Measurements from ENCODE around the gene MMP28.

DNA sequence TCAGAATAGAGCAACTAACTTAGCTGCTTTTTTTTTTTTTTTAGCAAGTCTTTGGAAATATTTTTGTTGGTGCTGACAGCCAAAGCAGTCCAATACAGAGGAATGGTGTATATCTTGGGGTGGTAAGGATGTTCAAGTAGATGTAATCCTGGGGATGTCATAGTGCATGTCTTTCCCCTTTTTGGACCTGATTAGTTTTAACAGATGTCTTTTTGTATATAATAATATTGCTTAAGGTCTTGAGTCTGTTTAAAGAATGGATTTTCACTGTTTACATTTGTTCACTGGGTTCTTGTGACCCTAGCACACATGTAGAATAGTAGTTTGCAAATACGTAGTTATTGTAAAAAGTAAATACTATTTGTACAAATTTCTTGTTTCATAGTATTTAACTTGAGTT lies 21.8 kb upstream of the MMP28 start:
- TF ChIP-seq, protein P1, sequence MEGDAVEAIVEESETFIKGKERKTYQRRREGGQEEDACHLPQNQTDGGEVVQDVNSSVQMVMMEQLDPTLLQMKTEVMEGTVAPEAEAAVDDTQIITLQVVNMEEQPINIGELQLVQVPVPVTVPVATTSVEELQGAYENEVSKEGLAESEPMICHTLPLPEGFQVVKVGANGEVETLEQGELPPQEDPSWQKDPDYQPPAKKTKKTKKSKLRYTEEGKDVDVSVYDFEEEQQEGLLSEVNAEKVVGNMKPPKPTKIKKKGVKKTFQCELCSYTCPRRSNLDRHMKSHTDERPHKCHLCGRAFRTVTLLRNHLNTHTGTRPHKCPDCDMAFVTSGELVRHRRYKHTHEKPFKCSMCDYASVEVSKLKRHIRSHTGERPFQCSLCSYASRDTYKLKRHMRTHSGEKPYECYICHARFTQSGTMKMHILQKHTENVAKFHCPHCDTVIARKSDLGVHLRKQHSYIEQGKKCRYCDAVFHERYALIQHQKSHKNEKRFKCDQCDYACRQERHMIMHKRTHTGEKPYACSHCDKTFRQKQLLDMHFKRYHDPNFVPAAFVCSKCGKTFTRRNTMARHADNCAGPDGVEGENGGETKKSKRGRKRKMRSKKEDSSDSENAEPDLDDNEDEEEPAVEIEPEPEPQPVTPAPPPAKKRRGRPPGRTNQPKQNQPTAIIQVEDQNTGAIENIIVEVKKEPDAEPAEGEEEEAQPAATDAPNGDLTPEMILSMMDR (IDR thresholded peaks at IDR 0.05 in 8 of 11, conservative IDR thresholded peaks at IDR 0.05 in 3 of 11), result no peak
- no peak for TF ChIP-seq POLR2A (IDR thresholded peaks at IDR 0.05)
- TF ChIP-seq POLR2AphosphoS5 (IDR thresholded peaks at IDR 0.05), result no peak
